ENCODE measurements around the gene ZNF692.

GRCh38 chr1:248853663-248854375 is 5.1 kb downstream of the ZNF692 start:
- TF ChIP-seq POLR2A (IDR thresholded peaks at IDR 0.05): no peak
- TF ChIP-seq, protein P1, sequence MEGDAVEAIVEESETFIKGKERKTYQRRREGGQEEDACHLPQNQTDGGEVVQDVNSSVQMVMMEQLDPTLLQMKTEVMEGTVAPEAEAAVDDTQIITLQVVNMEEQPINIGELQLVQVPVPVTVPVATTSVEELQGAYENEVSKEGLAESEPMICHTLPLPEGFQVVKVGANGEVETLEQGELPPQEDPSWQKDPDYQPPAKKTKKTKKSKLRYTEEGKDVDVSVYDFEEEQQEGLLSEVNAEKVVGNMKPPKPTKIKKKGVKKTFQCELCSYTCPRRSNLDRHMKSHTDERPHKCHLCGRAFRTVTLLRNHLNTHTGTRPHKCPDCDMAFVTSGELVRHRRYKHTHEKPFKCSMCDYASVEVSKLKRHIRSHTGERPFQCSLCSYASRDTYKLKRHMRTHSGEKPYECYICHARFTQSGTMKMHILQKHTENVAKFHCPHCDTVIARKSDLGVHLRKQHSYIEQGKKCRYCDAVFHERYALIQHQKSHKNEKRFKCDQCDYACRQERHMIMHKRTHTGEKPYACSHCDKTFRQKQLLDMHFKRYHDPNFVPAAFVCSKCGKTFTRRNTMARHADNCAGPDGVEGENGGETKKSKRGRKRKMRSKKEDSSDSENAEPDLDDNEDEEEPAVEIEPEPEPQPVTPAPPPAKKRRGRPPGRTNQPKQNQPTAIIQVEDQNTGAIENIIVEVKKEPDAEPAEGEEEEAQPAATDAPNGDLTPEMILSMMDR (IDR thresholded peaks at IDR 0.05): no peak

All from breast epithelium (tissue), 3 donors.